Small intestine (tissue), 7 donors: Measurements from ENCODE around the gene LTB4R. TPM values are rescaled to one million over a fixed set of nuclear protein-coding genes. Genes with fewer than 3 reads are reported as not detected.

Source experiments
- DNase-seq, 2 donors: peaks; one replicate each; pipeline versions ENCODE4 v3.0.0 to v3.0.0-alpha.2; 2013
- FAIRE-seq: peaks from 2 replicates; lab custom pipeline; 2012; peaks lifted over from hg19 to GRCh38; lab: Jason Lieb, UNC
- H3K27ac ChIP-seq, 3 donors: one replicate each; pipeline ENCODE4 v1.5.1; 2013; ENCODE audit warnings: low read length in 2 of 3, mild to moderate bottlenecking in 2 of 3, control low read depth in 1 of 3, inconsistent platforms in 1 of 3, low read depth in 1 of 3, moderate library complexity in 1 of 3
- H3K27me3 ChIP-seq, 3 donors: one replicate each; pipeline ENCODE4 v1.6.1; 2013; ENCODE audit warnings: low read length in 3 of 3, inconsistent platforms in 1 of 3; ENCODE audit not compliant: control insufficient read depth in 3 of 3, insufficient read depth in 3 of 3
- H3K36me3 ChIP-seq, 3 donors: one replicate each; pipeline ENCODE4 v1.6.1; 2013; ENCODE audit warnings: low read length in 3 of 3, inconsistent platforms in 1 of 3, low read depth in 1 of 3, mild to moderate bottlenecking in 1 of 3, moderate library complexity in 1 of 3; ENCODE audit not compliant: control insufficient read depth in 3 of 3, insufficient read depth in 2 of 3
- H3K4me1 ChIP-seq, 3 donors: one replicate each; pipeline ENCODE4 v1.6.1; 2013; ENCODE audit warnings: low read length in 2 of 3, inconsistent platforms in 1 of 3, low read depth in 1 of 3, mild to moderate bottlenecking in 1 of 3, moderate library complexity in 1 of 3; ENCODE audit not compliant: control insufficient read depth in 3 of 3, insufficient read depth in 2 of 3
- H3K4me3 ChIP-seq, 3 donors: one replicate each; pipeline ENCODE4 v1.5.1; 2013; ENCODE audit warnings: low read length in 3 of 3, control low read depth in 1 of 3, inconsistent platforms in 1 of 3, low read depth in 1 of 3, mild to moderate bottlenecking in 1 of 3, moderate library complexity in 1 of 3
- H3K9me3 ChIP-seq, 2 donors: one replicate each; pipeline ENCODE4 v1.6.1; 2013; ENCODE audit warnings: low read depth in 1 of 2, low read length in 1 of 2; ENCODE audit not compliant: control insufficient read depth in 2 of 2, insufficient read depth in 1 of 2
- WGBS, 3 donors: extraction: QIAGEN DNeasy Blood & Tissue Kit; methylation state at CpG; one replicate each; pipeline ENCODE4 v1.1.7; 2013; 5-methylcytosine and 5-hydroxymethylcytosine counted together
- polyA plus RNA-seq, 4 donors: library from polyadenylated mRNA; stranded (reverse) in 3 of 4; unstranded in 1 of 4; fragments of 200-250 nt in 3 of 4; fragments of 120-200 nt in 1 of 4; gene quantifications; one replicate each; pipeline versions ENCODE4 v1.2.1 to v1.2.3, GENCODE V29; 2013
- donor health status: healthy with polysubstance abuse.
- donor health status: control.
- donor health status: control.
- donor health status: Bipolar disorder and iron deficiency.
- donor health status: healthy.

Gene LTB4R
- polyA plus RNA-seq, 4 donors, result 5.1 to 37.0 (median 15.8) TPM

GRCh38 chr14:24356208-24356607, 44.9 kb downstream of the LTB4R start:
- peaks cover 0 to 19% (median 0%) of the 10 kb centered on the region in 3 donors for H3K4me1 ChIP-seq
- WGBS, 3 donors, result 91 to 97% (median 93%) methylated on average over 4 of the region's 4 CpGs
- no peak overlapping the region for H3K27ac ChIP-seq
- H3K36me3 ChIP-seq, result no peaks in the 10 kb centered on the region
- H3K27me3 ChIP-seq, result no peaks in the 10 kb centered on the region
- DNase-seq (no peak), FAIRE-seq (no peak)
- H3K9me3 ChIP-seq, result peaks cover 0 to 5% of the 10 kb centered on the region in 2 donors
- no peak overlapping the region for H3K4me3 ChIP-seq

GRCh38 chr14:24360281-24360680, 49.0 kb downstream of the LTB4R start:
- 75 to 94% (median 81%) methylated on average over 3 of the region's 3 CpGs for WGBS, 3 donors
- FAIRE-seq (no peak), DNase-seq (no peak)
- peaks cover 0 to 5% of the 10 kb centered on the region in 2 donors for H3K9me3 ChIP-seq
- peaks cover 0 to 3% (median 0%) of the 10 kb centered on the region in 3 donors for H3K27me3 ChIP-seq
- no peak overlapping the region for H3K4me3 ChIP-seq
- H3K4me1 ChIP-seq, result peaks cover 0 to 3% (median 0%) of the 10 kb centered on the region in 3 donors
- H3K36me3 ChIP-seq, result no peaks in the 10 kb centered on the region
- H3K27ac ChIP-seq, result no peak overlapping the region

- WGBS, 3 donors, result 69 to 76% (median 75%) methylated on average over 2 of the region's 2 CpGs
- Histone ChIP-seq H3K27ac (no peak overlapping the region), H3K36me3 (no peaks in the 10 kb centered on the region), H3K4me3 (no peak overlapping the region), H3K27me3 (peaks cover 0 to 3% (median 0%) of the 10 kb centered on the region in 3 donors), H3K9me3 (peaks cover 0 to 5% of the 10 kb centered on the region in 2 donors), H3K4me1 (peaks cover 3 to 12% (median 5%) of the 10 kb centered on the region in 3 donors)
- FAIRE-seq (no peak), DNase-seq (no peak)
Measured at GRCh38 chr14:24361326-24361725, 50.0 kb downstream of the LTB4R start.

GRCh38 chr14:24362241-24362960, 51.1 kb downstream of the LTB4R start:
- Histone ChIP-seq H3K27me3 (peaks cover 0 to 3% (median 0%) of the 10 kb centered on the region in 3 donors), H3K9me3 (peaks cover 0 to 5% of the 10 kb centered on the region in 2 donors), H3K4me1 (peaks cover 3 to 15% (median 5%) of the 10 kb centered on the region in 3 donors), H3K4me3 (no peak overlapping the region), H3K36me3 (no peaks in the 10 kb centered on the region), H3K27ac (no peak overlapping the region)
- DNase-seq, result no peak
- no peak for FAIRE-seq
- WGBS, 3 donors, result 35 to 45% (median 42%) methylated on average over 2 of the region's 2 CpGs

GRCh38 chr14:24363401-24363800, 52.1 kb downstream of the LTB4R start:
- WGBS, 3 donors, result 85 to 93% (median 91%) methylated on average over 5 of the region's 5 CpGs
- peaks cover 3 to 23% (median 5%) of the 10 kb centered on the region in 3 donors for H3K4me1 ChIP-seq
- no peaks in the 10 kb centered on the region for H3K36me3 ChIP-seq
- H3K27me3 ChIP-seq, result peaks cover 0 to 3% (median 3%) of the 10 kb centered on the region in 3 donors
- no peak overlapping the region for H3K4me3 ChIP-seq
- peaks cover 0 to 5% of the 10 kb centered on the region in 2 donors for H3K9me3 ChIP-seq
- H3K27ac ChIP-seq, result no peak overlapping the region
- no peak for FAIRE-seq
- DNase-seq, result no peak

- Histone ChIP-seq H3K36me3 (peaks cover 0 to 2% (median 0%) of the 10 kb centered on the region in 3 donors), H3K27ac (no peak overlapping the region), H3K4me3 (no peak overlapping the region), H3K4me1 (peaks cover 3 to 23% (median 5%) of the 10 kb centered on the region in 3 donors), H3K27me3 (peaks cover 0 to 3% (median 3%) of the 10 kb centered on the region in 3 donors), H3K9me3 (peaks cover 0 to 5% of the 10 kb centered on the region in 2 donors)
- FAIRE-seq (no peak), DNase-seq (no peak)
- WGBS, 3 donors, result 83 to 89% (median 85%) methylated on average over 1 of the region's 1 CpG
Measured at GRCh38 chr14:24364841-24365240, 53.5 kb downstream of the LTB4R start.

GRCh38 chr14:24365600-24366412, 54.5 kb downstream of the LTB4R start:
- H3K36me3 ChIP-seq, result peaks cover 0 to 6% (median 0%) of the 10 kb centered on the region in 3 donors
- FAIRE-seq, result no peak
- no peaks in the 10 kb centered on the region for H3K9me3 ChIP-seq
- peaks cover 0 to 3% (median 3%) of the 10 kb centered on the region in 3 donors for H3K27me3 ChIP-seq
- 3 to 6% (median 5%) methylated on average over 28 of the region's 28 CpGs for WGBS, 3 donors
- DNase-seq, result peak; percentile 81 to 95
- peak overlapping the region; percentile 55 to 96 (median 95) for H3K27ac ChIP-seq
- peaks cover 3 to 23% (median 5%) of the 10 kb centered on the region in 3 donors for H3K4me1 ChIP-seq
- H3K4me3 ChIP-seq, result peak overlapping the region in 2 of 3 donors; percentile 55 to 80

GRCh38 chr14:24366413-24366720, 55.1 kb downstream of the LTB4R start:
- no peak for FAIRE-seq
- H3K27me3 ChIP-seq, result peaks cover 0 to 3% (median 3%) of the 10 kb centered on the region in 3 donors
- H3K9me3 ChIP-seq, result no peaks in the 10 kb centered on the region

More at GRCh38 chr14:24366413-24366720, 55.1 kb downstream of the LTB4R start:
- Histone ChIP-seq H3K27ac (peak overlapping the region; percentile 4 to 96 (median 95)), H3K4me3 (peak overlapping the region in 2 of 3 donors; percentile 55 to 80), H3K4me1 (peaks cover 3 to 23% (median 5%) of the 10 kb centered on the region in 3 donors), H3K36me3 (peaks cover 0 to 6% (median 0%) of the 10 kb centered on the region in 3 donors)
- 1 to 2% (median 1%) methylated on average over 13 to 16 of the region's 16 CpGs for WGBS, 3 donors
- DNase-seq, result no peak
